ENCODE results near the gene MYO18B.

The MYO18B gene

GRCh38 chr22:25883482-25884033, 141.6 kb downstream of the MYO18B start:
- TF ChIP-seq CTCF (IDR thresholded peaks at IDR 0.05; ENCODE audit: borderline replicate concordance, control extremely low read depth, extremely low read depth, insufficient read depth, missing control alignments) = no peak
- in situ Hi-C loops (cut with MboI; ENCODE audit: low sequenced_read_pairs, unreplicated experiment) = no loop called here

DNA sequence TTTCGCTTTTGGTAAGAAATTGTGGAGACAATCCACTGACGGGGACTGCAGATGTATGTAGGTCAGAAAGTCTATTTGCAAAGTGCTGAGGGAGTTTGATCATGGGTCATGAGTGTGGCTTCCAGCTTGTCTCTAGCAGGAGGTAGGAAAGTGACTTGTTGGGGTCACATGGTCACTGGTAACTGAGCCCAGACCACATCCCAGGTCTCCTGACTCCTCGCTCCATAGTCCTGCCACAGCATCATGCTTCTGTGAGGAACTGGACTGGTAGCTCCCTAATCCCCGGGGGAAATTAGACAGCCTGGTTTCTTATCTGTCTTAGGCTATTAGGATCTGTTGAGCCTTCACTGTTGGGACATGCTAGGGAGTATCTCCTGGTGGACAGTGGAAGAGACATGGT, 142.1 kb downstream of the MYO18B start:
- DNase-seq (ENCODE audit: low spot score) = no peak
- in situ Hi-C loops (cut with MboI; ENCODE audit: low sequenced_read_pairs, unreplicated experiment) = no loop called here
- no peak for TF ChIP-seq CTCF (IDR thresholded peaks at IDR 0.05; ENCODE audit: borderline replicate concordance, control extremely low read depth, extremely low read depth, insufficient read depth, missing control alignments)

More at GRCh38 chr22:25883482-25884033, 141.6 kb downstream of the MYO18B start:
- no peak for DNase-seq (ENCODE audit: low spot score)

DNA sequence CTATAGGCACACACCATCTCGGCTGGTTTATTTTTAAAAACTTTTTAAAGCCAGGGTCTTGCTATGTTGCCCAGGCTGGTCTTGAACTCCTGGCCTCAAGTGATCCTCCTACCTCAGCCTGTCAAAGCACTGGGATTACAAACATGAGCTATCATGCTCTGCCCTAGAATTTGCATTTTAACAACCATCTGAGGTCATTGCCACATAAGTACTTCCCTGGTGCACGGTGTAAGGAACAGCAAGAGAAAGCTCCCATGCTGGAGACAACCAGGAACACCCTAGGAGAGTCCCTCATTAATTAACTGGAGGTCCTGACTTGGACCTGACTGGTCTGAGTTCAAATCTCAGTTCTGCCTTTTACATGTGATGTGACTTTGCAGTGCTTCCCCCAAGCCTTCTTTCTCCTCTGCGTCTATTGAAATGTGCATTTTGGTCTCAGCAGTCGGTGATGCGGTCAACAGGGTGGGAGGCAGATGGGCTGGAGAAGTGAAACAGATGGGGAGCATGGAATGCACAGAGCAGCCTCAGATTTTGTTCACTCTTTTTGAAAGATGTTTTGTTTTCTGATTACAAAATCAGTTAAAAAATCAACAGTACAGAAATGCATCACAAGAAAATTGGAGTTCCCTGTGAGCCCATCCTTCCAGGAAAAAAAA, 146.5 kb downstream of the MYO18B start:
- no peak for TF ChIP-seq CTCF (IDR thresholded peaks at IDR 0.05; ENCODE audit: borderline replicate concordance, control extremely low read depth, extremely low read depth, insufficient read depth, missing control alignments)
- in situ Hi-C loops (cut with MboI; ENCODE audit: low sequenced_read_pairs, unreplicated experiment) = no loop called here
- no peak for DNase-seq (ENCODE audit: low spot score)

DNA sequence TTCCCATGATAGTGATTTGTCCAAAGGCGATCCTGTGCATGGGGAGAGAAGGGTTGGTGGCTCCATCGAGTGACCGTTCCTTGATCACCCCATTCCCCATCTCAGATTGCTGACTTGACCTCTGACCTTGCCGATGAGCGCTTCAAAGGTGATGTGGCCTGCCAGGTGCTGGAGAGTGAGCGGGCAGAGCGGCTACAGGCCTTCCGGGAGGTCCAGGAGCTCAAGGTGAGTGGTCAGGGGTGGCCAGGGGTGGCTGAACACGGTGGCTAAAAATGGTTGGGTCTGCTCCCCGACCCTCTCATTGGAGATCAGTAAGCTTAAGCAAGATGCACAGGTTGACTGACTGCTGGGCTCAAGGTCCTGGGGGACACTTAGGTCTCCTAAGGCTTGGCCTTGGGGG, 148.7 kb downstream of the MYO18B start:
- DNase-seq (ENCODE audit: low spot score) = no peak

GRCh38 chr22:25892678-25893077, 150.7 kb downstream of the MYO18B start:
- in situ Hi-C loops (cut with MboI; ENCODE audit: low sequenced_read_pairs, unreplicated experiment) = no loop called here
- no peak for TF ChIP-seq CTCF (IDR thresholded peaks at IDR 0.05; ENCODE audit: borderline replicate concordance, control extremely low read depth, extremely low read depth, insufficient read depth, missing control alignments)
- no peak for DNase-seq (ENCODE audit: low spot score)

More for the DNA sequence above, 148.7 kb downstream of the MYO18B start:
- in situ Hi-C loops (cut with MboI; ENCODE audit: low sequenced_read_pairs, unreplicated experiment) = no loop called here
- no peak for TF ChIP-seq CTCF (IDR thresholded peaks at IDR 0.05; ENCODE audit: borderline replicate concordance, control extremely low read depth, extremely low read depth, insufficient read depth, missing control alignments)

DNA sequence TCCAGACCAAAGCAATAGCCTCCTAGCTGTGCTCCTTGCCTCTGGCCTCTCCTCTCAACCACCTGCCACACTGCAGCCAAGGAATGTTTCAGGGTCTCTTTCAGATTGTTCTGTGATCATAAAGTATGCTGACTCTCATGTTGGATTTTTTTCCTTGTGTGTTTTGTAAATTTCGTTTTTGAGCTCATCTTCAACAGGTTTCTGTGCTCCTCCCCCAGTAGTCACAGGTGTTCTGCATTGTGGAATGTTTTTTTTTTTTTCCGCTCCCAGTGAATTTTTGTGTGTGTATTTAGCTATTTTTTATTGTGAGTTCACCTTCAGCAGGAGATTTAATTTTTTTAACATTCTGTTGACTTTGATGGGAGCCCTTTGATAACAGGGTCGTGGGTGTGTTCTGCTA, 153.7 kb downstream of the MYO18B start:
- in situ Hi-C loops (cut with MboI; ENCODE audit: low sequenced_read_pairs, unreplicated experiment) = no loop called here
- TF ChIP-seq CTCF (IDR thresholded peaks at IDR 0.05; ENCODE audit: borderline replicate concordance, control extremely low read depth, extremely low read depth, insufficient read depth, missing control alignments) = no peak
- no peak for DNase-seq (ENCODE audit: low spot score)

Data from GM13976 (cell line).